ENCODE measurements around the gene CPA2.
"Not testable (repeated sequence)": the region's sequence is repeated elsewhere in the genome, so short reads cannot be mapped to it uniquely, and the experiment has no call there.

DNA sequence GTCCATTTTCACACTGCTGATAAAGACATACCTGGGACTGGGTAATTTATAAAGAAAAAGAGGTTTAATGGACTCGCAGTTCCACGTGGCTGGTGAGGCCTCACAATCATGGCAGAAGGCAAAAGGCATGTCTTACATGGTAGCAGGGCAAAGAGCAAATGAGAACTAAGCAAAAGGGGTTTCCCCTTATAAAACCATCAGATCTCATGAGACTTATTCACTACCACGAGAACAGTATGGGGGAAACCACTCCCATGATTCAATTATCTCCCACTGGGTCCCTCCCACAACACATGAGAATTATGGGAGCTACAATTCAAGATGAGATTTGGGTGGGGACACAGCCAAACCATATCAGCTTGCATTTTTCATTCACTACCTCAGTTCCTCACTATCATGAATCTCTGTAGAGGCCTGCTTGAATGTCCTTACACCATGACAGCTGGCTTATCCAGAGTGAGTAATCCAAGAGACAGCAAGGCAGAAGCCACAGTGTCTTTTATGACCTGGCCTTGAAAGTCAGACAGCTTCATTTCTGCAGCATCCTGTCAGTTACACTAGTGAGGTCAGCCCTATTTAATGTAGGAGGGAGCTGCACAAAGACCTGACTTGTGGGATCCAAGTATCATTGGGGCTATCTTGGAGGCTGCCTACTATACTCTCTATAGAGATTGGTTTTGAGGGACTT, 55.0 kb downstream of the CPA2 start:
- TF ChIP-seq, protein P1, sequence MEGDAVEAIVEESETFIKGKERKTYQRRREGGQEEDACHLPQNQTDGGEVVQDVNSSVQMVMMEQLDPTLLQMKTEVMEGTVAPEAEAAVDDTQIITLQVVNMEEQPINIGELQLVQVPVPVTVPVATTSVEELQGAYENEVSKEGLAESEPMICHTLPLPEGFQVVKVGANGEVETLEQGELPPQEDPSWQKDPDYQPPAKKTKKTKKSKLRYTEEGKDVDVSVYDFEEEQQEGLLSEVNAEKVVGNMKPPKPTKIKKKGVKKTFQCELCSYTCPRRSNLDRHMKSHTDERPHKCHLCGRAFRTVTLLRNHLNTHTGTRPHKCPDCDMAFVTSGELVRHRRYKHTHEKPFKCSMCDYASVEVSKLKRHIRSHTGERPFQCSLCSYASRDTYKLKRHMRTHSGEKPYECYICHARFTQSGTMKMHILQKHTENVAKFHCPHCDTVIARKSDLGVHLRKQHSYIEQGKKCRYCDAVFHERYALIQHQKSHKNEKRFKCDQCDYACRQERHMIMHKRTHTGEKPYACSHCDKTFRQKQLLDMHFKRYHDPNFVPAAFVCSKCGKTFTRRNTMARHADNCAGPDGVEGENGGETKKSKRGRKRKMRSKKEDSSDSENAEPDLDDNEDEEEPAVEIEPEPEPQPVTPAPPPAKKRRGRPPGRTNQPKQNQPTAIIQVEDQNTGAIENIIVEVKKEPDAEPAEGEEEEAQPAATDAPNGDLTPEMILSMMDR (IDR thresholded peaks at IDR 0.05): not testable (repeated sequence)
- not testable (repeated sequence) for TF ChIP-seq FOXK1 (CRISPR knock-in tag; IDR thresholded peaks at IDR 0.05); ZNF138 (CRISPR knock-in tag; conservative IDR thresholded peaks at IDR 0.05); SP1 (CRISPR knock-in tag; conservative IDR thresholded peaks at IDR 0.05)
- TF ChIP-seq, protein P2, sequence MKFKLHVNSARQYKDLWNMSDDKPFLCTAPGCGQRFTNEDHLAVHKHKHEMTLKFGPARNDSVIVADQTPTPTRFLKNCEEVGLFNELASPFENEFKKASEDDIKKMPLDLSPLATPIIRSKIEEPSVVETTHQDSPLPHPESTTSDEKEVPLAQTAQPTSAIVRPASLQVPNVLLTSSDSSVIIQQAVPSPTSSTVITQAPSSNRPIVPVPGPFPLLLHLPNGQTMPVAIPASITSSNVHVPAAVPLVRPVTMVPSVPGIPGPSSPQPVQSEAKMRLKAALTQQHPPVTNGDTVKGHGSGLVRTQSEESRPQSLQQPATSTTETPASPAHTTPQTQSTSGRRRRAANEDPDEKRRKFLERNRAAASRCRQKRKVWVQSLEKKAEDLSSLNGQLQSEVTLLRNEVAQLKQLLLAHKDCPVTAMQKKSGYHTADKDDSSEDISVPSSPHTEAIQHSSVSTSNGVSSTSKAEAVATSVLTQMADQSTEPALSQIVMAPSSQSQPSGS (CRISPR knock-in tag; IDR thresholded peaks at IDR 0.05; ENCODE audit: borderline replicate concordance, low read depth): not testable (repeated sequence)
- TF ChIP-seq, protein P3, sequence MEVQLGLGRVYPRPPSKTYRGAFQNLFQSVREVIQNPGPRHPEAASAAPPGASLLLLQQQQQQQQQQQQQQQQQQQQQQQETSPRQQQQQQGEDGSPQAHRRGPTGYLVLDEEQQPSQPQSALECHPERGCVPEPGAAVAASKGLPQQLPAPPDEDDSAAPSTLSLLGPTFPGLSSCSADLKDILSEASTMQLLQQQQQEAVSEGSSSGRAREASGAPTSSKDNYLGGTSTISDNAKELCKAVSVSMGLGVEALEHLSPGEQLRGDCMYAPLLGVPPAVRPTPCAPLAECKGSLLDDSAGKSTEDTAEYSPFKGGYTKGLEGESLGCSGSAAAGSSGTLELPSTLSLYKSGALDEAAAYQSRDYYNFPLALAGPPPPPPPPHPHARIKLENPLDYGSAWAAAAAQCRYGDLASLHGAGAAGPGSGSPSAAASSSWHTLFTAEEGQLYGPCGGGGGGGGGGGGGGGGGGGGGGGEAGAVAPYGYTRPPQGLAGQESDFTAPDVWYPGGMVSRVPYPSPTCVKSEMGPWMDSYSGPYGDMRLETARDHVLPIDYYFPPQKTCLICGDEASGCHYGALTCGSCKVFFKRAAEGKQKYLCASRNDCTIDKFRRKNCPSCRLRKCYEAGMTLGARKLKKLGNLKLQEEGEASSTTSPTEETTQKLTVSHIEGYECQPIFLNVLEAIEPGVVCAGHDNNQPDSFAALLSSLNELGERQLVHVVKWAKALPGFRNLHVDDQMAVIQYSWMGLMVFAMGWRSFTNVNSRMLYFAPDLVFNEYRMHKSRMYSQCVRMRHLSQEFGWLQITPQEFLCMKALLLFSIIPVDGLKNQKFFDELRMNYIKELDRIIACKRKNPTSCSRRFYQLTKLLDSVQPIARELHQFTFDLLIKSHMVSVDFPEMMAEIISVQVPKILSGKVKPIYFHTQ (CRISPR knock-in tag; IDR thresholded peaks at IDR 0.05): not testable (repeated sequence)
- TF ChIP-seq, protein P4, sequence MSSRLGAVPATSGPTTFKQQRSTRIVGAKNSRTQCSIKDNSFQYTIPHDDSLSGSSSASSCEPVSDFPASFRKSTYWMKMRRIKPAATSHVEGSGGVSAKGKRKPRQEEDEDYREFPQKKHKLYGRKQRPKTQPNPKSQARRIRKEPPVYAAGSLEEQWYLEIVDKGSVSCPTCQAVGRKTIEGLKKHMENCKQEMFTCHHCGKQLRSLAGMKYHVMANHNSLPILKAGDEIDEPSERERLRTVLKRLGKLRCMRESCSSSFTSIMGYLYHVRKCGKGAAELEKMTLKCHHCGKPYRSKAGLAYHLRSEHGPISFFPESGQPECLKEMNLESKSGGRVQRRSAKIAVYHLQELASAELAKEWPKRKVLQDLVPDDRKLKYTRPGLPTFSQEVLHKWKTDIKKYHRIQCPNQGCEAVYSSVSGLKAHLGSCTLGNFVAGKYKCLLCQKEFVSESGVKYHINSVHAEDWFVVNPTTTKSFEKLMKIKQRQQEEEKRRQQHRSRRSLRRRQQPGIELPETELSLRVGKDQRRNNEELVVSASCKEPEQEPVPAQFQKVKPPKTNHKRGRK (CRISPR knock-in tag; IDR thresholded peaks at IDR 0.05; ENCODE audit: borderline replicate concordance): not testable (repeated sequence)
